K562 (cell line): ENCODE results near the gene UGT1A9.

Experiments
- ASH1L ChIP-seq: fragments of 450-650 bp; IDR thresholded peaks from 2 replicates; pipeline ENCODE4 v1.6.1; 2018; ENCODE audit warnings: borderline replicate concordance, mild to moderate bottlenecking, low read depth; ENCODE audit not compliant: partially characterized antibody
- ATF2 ChIP-seq: sonication (generic); formaldehyde crosslinking; IDR thresholded peaks from 2 replicates; pipeline ENCODE4 v1.8.1; 2022; ENCODE audit warnings: missing genetic modification reagents
- MED1 ChIP-seq: sonication (generic); formaldehyde crosslinking; IDR thresholded peaks from 2 replicates; pipeline ENCODE4 v1.8.1; 2023; ENCODE audit warnings: missing genetic modification reagents, borderline replicate concordance
- SP1 ChIP-seq: sonication (generic); formaldehyde crosslinking; IDR thresholded peaks from 2 replicates; pipeline ENCODE4 v1.8.1; 2022; ENCODE audit warnings: mild to moderate bottlenecking, missing genetic modification reagents
- ZFP91 ChIP-seq: sonication (generic); formaldehyde crosslinking; IDR thresholded peaks from 2 replicates; pipeline ENCODE4 v1.8.0; 2022; ENCODE audit warnings: mild to moderate bottlenecking, missing genetic modification reagents
- TF ChIP-seq, protein P1 (sequence below): sonication (generic); formaldehyde crosslinking; IDR thresholded peaks from 2 replicates; pipeline ENCODE4 v1.8.0; 2023; ENCODE audit warnings: mild to moderate bottlenecking, missing genetic modification reagents

DNA sequence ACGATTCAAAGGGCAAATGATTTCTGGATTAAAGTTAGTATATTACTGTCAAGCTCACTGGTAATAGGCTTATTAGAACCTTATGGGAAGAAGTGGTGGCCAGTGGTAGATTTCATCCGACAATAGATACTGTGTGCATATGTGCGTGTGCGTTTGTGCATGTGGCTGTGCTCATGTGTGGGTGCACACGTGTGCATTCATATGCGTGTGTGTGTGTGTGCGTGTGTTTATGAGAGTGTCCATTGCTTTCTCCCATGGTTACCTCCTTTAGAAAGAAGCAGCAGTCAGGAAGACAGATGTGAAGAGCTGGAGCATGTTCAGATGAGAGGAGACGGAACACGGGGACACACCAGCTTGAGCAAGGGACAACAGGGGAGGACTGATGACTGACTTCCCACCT, 97.6 kb downstream of the UGT1A9 start:
- TF ChIP-seq ZFP91 (CRISPR knock-in tag) (no peak), MED1 (no peak), ATF2 (CRISPR knock-in tag) (no peak), SP1 (CRISPR knock-in tag) (no peak), ASH1L (no peak)
- TF ChIP-seq, protein P1, sequence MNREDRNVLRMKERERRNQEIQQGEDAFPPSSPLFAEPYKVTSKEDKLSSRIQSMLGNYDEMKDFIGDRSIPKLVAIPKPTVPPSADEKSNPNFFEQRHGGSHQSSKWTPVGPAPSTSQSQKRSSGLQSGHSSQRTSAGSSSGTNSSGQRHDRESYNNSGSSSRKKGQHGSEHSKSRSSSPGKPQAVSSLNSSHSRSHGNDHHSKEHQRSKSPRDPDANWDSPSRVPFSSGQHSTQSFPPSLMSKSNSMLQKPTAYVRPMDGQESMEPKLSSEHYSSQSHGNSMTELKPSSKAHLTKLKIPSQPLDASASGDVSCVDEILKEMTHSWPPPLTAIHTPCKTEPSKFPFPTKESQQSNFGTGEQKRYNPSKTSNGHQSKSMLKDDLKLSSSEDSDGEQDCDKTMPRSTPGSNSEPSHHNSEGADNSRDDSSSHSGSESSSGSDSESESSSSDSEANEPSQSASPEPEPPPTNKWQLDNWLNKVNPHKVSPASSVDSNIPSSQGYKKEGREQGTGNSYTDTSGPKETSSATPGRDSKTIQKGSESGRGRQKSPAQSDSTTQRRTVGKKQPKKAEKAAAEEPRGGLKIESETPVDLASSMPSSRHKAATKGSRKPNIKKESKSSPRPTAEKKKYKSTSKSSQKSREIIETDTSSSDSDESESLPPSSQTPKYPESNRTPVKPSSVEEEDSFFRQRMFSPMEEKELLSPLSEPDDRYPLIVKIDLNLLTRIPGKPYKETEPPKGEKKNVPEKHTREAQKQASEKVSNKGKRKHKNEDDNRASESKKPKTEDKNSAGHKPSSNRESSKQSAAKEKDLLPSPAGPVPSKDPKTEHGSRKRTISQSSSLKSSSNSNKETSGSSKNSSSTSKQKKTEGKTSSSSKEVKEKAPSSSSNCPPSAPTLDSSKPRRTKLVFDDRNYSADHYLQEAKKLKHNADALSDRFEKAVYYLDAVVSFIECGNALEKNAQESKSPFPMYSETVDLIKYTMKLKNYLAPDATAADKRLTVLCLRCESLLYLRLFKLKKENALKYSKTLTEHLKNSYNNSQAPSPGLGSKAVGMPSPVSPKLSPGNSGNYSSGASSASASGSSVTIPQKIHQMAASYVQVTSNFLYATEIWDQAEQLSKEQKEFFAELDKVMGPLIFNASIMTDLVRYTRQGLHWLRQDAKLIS, result no peak
